NCI-H1417 treated with DMSO at 0.1 percent for 48 hours (cell line): ENCODE results near the gene MTUS2.

Experiments used
- DNase-seq: peaks from one replicate; lab custom pipeline; 2025; lab: John Stamatoyannopoulos, UW

The MTUS2 gene

GRCh38 chr13:28820099-28821051, at the start of gene MTUS2:
Gene MTUS2 (plus strand): TSS chr13:28820339.
- DNase-seq: no peak

GRCh38 chr13:28778308-28779215, 41.6 kb upstream of the MTUS2 start:
- DNase-seq: no peak

- no peak for DNase-seq
These were observed 27.1 kb upstream of the MTUS2 start for GRCh38 chr13:28792992-28793391.

- no peak for DNase-seq
These were observed 25.7 kb upstream of the MTUS2 start for GRCh38 chr13:28794396-28794795.

DNA sequence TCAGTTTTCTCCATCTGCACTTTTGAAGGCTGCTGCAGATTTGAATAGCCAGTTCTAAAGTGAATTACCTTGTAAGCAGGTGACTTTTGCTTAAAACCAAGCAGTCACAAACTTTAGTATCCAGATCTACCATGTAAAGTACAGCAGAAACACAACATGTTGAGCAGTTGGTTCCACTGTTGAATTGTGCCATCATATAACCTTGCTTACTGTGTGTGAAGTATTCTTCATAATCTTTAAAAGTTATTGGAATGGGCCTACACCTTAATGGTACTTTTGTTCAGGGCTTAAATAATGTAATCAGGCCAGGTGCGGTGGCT, 23.2 kb upstream of the MTUS2 start:
- no peak for DNase-seq

GRCh38 chr13:28805193-28805819, 14.8 kb upstream of the MTUS2 start:
- DNase-seq: no peak

DNA sequence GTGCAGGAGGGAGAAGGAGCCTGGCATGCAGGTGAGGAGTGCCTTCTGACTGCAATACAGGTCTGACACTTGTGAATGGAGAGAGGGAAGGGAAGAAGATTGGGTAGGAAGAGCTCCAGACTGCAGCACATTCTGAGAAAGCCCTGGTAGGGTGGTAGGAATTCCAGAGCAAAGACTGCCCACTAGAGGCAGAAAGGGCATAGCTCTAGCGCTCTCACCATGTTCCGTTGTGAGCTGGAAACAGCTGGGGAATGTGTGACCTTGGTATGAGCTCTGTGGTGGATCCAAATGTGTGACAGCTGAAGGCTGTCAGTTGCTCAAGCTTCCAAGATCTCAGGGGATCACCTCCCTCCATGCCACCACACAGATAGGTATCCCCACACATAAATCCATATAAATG, 2.9 kb upstream of the MTUS2 start:
- DNase-seq: no peak

DNA sequence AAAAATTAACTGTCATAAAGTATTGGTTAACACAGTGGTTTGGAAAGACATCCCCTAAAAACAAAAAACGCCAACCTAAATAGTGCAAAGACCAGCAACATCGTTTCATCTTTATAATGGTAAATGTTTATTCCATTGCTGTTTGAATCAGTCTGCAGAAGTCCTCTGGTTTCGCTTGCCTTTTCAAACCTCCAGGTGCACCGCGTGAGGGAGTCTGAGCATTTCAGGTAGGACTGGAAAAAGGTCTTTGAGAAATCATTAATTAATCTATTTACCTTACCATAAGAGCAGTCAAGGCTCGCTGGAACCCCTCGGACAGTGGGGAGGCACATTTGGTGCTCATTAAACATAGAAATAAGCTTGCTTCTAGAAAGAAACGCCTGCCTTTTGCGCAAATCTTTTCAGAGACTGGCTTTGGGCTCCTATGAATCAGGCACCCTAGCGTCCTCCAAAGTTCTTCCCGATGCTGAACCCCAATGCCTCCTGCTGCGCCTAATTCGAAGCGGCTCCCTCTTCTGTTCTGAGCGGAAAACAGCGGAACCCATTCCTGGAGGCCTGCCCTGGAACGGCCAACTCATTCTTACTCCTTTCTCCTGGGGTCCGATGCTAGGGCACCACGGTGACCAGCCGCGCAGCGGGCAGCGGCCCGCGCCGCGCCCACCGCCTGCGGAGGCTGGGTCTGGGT, 951 bp upstream of the MTUS2 start:
- DNase-seq: no peak

DNA sequence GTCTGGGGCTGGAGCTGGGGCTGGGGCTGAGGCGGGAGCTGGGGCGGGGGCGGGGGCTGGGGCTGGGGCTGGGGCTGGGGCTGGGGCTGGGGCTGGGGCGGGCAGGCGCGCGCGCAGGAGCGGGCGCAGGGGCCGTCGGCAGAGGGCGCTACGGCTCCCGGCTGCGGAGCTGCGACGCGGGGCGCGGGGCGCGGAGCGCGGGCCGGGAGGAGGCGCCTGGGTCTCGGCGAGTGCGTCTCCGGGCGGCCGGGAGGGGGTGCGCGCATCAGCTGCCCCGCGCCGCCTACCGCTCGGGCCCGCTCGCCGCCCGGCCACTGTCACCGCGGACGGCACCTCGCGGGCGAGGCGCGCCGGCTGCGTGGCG, 422 bp upstream of the MTUS2 start:
- DNase-seq: no peak

DNA sequence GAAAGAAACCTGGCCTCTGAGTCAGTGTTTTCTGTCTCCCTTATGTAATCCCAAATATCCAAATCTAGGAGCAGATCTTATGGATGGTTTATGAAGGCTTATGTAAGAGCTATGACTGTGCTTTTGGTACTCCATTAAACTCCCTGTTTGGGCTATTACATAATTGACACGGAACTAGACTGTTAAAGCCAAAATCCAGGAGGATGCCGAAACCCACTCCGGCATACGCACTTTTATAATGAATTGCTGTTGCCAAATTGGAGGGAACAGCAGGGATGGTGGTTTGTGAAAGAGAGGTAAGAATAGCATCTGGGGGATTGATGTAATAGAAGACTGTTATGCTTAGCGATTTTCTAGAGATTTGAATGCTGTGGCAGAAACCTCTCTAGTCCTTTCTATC, 2.0 kb downstream of the MTUS2 start:
- no peak for DNase-seq

GRCh38 chr13:28822801-28823200, 2.7 kb downstream of the MTUS2 start:
- DNase-seq: no peak

DNA sequence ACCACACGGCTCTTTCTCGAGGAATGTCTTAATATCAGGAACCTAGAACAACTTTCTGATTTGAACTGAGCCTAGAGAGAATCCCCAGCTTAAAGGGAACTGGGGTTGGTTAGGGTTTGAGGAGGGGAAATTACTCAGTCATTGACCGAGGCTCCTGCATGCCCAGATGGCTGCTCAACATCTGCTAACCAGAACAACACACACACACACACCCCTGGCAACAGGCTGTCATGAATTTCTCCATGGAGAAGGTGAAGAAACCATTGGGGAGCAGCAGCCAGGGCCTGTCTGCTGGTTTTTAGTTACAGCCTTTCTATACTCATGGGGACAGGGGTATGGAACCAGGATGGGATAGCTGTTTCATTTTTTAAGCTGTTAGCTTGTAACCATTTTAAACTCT, 5.2 kb downstream of the MTUS2 start:
- no peak for DNase-seq

- no peak for DNase-seq
These were observed 6.2 kb downstream of the MTUS2 start for GRCh38 chr13:28826368-28826767.

GRCh38 chr13:28830580-28830979, 10.4 kb downstream of the MTUS2 start:
- no peak for DNase-seq

- no peak for DNase-seq
These were observed 11.0 kb downstream of the MTUS2 start for GRCh38 chr13:28831117-28831516.

- no peak for DNase-seq
These were observed 17.0 kb downstream of the MTUS2 start for GRCh38 chr13:28837111-28837510.

- no peak for DNase-seq
These were observed 23.5 kb downstream of the MTUS2 start for GRCh38 chr13:28843639-28844038.

DNA sequence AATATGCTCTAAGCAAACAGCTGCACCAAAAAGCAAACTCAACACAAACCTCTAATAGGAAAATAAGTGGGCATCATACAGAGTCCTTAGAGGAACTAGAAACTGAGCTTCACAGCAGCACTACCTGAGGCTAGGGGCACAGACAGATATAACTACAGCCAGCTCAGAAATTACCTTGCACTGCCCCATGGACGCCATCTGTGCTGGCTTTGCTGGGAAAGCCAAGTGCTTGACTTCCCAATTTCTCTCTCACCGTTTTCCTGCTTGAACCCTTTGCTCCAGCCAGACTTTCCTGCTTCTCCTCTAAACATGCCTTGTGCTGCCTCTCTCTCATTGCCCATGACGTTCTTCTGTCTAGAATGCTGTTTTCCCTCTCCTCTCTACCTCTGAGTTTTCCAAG, 29.3 kb downstream of the MTUS2 start:
- no peak for DNase-seq

DNA sequence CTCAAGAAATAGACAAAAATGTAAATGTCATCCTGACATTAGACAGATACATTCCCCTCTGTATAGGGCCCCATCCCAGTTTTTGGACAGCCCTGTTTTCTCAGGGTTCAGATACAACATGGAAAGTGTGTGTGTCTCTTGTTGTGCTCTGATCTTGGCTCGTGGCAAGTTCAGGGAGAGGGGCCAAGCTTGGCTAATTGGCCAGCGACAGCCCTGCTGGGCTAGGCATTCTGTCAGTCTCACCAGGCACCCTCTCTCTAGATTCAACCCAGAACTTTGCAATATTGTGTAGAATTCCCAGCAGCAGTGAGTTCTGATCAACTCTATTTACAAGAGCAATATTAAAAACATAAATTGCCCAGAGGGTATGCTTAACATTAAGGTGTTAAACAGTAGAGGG, 30.1 kb downstream of the MTUS2 start:
- DNase-seq: no peak

- DNase-seq: no peak
These were observed 31.3 kb downstream of the MTUS2 start for GRCh38 chr13:28851422-28851821.

- no peak for DNase-seq
These were observed 34.5 kb downstream of the MTUS2 start for GRCh38 chr13:28854657-28855056.

DNA sequence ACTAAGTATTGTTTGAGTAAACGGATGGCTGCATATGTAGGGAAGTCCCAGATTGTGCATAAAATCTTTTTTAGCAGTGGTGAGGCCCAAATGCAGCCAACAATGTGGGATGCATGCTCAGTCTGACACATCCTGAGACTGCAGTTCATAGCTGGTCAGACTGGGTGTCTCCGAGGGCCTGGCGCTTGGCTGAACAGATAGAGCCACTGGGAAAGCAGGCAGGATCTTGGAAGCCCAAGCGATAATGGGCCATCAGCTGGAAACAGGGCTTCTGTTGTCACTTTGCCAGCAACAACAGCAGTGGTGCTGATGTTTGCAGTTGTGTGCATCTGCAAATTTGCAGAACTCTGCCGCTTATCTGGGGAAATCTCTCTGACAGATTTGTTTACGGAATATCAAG, 36.1 kb downstream of the MTUS2 start:
- DNase-seq: no peak
